AG09319 (cell line): ENCODE data around the gene TPSD1.
"Not testable (repeated sequence)": the region's sequence is repeated elsewhere in the genome, so short reads cannot be mapped to it uniquely, and the experiment has no call there.

Source experiments
- DNase-seq: peaks from one replicate; pipeline ENCODE4 v3.0.0-alpha.2; 2010; ENCODE audit warnings: low read depth; ENCODE audit errors: extremely low read depth
- TF ChIP-seq, protein P1 (sequence below): IDR thresholded peaks from 2 replicates; pipeline ENCODE4 v1.5.1; 2011; ENCODE audit warnings: low read depth, mild to moderate bottlenecking, inconsistent platforms, low read length, moderate library complexity

Gene TPSD1

DNA sequence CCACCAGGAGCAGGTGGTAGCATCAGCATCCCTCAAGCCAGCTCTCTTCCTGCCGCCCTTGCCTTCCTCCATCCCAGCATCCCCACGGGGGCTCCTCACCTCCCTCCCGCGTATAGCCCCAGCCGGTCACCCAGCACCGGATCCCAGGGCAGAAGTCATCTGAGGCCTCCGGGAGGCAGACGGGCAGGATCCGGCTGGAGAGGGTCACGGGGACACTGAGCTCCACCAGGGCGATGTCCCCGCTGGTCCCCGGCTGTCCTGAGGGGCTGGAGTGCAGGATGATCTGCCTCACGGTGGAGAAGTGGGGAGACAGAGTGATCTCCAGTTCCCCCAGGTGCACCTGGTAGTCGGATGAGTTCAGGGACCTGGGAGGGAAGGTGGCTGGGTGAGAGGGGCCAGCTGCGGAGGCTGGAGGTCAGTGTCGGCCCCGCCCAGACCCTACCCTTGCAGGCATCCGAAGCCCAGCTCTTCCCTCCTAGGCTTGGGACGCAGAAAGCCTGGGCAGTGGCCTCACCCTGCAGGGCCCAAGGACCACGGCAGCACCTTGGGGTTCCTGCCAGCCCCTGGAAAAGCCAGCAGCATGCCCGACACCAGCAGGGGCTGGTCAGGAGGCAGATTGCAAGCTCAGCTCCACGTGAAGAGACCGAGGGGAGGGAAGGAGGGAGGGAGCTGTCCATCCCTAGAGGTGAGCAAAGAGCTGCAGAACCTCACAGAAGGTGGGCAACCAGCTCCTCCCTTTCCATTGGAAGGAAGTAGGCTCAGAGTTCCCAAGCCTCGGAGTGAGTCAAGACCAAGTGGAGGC, 33.1 kb upstream of the TPSD1 start:
- DNase-seq: no peak
- TF ChIP-seq, protein P1, sequence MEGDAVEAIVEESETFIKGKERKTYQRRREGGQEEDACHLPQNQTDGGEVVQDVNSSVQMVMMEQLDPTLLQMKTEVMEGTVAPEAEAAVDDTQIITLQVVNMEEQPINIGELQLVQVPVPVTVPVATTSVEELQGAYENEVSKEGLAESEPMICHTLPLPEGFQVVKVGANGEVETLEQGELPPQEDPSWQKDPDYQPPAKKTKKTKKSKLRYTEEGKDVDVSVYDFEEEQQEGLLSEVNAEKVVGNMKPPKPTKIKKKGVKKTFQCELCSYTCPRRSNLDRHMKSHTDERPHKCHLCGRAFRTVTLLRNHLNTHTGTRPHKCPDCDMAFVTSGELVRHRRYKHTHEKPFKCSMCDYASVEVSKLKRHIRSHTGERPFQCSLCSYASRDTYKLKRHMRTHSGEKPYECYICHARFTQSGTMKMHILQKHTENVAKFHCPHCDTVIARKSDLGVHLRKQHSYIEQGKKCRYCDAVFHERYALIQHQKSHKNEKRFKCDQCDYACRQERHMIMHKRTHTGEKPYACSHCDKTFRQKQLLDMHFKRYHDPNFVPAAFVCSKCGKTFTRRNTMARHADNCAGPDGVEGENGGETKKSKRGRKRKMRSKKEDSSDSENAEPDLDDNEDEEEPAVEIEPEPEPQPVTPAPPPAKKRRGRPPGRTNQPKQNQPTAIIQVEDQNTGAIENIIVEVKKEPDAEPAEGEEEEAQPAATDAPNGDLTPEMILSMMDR: no peak

DNA sequence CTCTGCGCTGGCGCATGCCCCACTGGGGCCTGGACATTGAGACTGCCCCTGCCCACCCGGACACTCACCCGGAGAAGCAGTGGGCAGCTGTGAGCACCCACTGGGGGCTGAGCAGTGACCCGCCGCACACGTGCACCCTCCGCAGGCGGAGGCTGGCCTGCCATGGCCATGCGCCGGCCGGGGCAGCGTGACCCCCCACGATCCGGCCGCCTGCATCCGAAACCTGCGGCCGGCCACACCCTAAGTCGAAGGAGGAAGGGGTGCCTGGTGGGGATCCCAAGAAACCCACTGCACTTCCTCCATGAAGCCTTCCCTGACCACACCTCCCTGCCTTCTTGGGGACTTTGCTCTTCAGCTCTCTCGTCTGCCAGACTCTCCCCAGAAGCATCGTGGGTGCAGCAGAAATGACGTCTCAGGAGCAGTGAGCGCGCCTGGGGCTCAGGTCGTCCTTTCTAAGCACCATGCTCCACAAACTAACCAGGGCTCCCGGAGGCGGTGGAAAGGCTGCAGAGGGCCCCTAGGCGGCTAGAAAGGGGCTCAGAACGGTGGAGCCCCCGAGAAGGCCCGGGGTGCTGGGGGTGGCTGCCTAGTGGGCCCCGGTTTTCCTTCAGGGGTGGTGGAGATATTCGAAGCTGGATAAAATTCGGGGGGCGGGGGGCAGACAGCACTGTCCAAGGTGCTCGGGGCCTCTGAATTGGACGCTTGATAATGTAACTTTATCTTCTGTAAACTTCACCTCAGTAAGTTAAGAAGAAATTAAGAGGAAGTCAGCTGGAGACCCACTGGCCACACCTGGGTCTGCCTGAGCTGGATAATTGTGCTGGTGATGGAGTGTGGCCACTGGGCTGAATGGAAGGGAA, 32.3 kb upstream of the TPSD1 start:
- TF ChIP-seq, protein P1: no peak
- no peak for DNase-seq

DNA sequence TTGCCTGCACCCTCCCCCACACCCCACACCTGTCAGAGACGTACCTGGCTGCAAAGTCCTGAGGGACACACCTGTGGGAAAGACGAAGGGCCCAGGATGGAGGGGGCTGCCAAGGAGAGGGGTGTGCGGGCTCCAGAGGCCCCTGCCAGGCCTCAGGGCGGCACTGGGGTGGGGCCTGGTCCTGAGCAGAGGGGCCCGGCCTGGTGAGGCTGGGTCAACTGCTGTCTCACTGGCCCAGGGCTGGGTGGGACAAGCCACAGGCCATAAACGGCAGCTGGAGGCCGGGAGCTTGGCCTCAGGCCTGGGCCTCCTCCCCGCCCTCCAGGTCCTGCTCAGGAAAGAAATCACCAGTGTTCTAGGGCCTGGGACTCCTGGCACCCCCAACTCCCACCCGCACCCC, 31.3 kb upstream of the TPSD1 start:
- DNase-seq: no peak
- TF ChIP-seq, protein P1: no peak

DNA sequence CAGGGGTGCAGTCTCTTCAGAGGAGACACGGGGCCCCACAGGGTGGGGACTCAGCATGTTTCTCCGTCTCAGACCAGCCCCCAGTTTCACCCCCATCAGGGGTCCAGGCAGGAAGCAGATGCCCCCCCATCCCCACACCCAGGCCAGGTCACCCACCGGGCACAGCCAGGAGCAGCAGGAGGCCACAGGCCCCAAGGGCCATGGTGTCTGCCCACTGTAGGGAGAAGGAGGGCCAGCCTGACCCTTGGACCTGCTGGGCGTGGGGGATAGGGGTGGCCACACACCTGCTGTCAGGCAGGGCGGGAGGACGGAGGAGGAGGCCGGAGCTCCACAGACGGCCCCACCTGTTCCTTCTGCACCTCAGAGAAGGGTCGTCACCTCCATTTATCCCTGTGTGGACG, 30.8 kb upstream of the TPSD1 start, which contains the start of gene TPSG1:
TSS of gene TPSG1 (minus strand) at position 218 of the 401 bp plus-strand sequence. CDS start at position 202, 16 bp downstream.
- DNase-seq: no peak
- TF ChIP-seq, protein P1: no peak

DNA sequence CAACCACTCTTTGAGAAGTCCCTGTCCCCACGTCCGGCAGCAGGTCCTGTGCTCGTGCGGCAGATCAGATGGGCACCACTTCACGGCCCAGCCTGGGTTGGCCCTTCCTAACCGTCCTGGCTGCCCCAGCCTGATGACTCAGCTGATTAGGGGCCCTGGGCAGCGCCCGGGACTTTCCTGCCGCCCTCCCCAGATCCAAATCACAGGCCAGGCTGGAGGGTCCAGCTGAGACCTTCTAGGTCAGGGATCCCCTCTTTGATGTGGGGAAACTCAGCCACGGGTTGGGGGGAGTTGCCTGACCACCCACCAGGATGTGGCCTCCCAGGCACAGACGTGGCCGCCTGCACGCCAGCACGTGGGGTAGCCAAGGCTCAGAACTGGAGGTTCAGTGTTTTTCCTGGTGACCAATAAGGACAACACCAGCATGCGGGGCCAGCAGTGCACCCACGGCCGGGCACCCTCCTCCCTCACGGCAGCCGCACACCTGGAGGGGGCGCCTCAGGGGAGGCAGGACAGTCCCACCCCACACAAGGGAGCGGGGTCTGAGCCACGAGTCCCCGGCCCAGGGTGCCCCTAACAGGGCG, 30.0 kb upstream of the TPSD1 start:
- DNase-seq: not testable (repeated sequence)

DNA sequence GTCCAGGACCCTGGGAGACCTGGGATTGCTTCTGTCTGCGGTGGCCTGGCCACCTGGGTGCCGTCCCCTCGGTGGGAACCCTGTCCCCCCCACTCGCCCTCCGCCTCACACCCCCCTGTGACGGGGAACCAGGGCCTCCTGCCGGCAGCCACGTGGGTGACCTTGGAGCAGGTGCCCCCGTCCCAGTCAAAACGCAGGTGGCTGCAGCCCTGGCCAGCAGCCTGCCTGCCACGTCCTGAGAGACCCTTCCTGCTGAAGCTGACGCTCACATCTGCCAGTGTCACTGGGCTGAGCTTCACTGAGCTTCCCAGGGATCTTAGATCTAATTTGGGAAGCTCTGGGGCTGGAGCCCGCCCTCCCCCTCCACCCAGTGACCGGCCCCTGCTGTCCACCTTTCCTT, 29.2 kb upstream of the TPSD1 start:
- not testable (repeated sequence) for DNase-seq

DNA sequence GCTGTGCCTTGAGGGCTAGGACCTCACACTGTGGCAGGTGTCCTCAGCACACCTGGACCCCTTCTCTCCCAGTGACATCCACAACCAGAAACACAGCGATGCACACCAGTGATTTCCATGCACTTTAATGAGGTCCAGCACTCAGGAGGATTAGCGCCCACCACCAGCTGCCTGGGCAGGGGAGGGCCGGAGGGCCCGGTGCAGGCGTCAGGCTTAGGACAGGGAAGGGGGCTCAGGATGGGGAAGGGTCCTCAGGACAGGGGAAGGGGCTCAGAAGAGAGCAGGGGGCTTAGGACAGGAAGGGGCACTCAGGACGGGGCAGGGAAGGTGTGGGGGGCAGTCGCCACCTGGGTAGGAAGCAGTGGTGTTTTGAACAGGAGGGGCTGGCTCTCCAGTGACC, 27.6 kb upstream of the TPSD1 start:
- DNase-seq: not testable (repeated sequence)

DNA sequence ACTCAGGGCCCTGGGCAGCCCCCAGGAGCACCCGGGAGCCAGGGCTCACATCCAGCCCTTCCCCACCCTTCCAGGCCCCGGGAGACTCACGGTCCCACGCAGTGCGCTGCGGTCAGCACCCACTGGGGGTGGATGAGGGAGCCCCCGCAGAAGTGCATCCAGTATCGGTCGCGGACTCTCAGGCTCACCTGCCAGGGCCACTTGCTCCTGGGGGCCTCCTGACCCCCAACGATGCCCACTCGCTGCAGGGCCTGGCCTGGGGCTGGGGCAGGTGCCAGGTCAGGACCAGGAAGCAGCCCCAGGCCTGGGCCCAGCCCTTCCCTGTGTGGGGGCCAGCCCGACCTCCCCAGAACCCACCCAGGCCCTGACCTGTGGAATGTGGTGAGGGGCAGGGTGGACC, 26.4 kb upstream of the TPSD1 start:
- DNase-seq: not testable (repeated sequence)

DNA sequence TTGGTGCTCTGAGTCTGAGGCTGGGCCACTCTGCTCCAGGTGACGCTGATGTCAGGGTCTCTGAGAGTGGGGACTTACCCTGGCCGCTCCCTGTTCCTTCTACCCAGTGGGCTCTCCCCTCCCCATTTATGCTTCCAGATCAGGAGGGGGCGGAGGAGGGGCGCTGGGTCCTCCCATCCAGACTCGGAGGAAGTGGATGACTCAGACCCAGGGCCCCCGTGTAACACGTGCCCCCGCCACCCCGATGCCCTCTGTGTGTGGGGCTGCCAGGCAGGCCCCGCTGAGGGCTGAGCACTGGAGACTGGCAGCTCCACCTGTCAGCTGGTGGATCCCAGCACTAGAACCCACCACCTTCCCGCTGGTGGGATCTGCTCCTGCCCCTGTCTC, 25.8 kb upstream of the TPSD1 start, which contains the start of gene TPSB2:
TSS of gene TPSB2 (minus strand) at position 101 of the 387 bp plus-strand sequence. CDS start 233 bp downstream, outside the sequence.
- DNase-seq: not testable (repeated sequence)

DNA sequence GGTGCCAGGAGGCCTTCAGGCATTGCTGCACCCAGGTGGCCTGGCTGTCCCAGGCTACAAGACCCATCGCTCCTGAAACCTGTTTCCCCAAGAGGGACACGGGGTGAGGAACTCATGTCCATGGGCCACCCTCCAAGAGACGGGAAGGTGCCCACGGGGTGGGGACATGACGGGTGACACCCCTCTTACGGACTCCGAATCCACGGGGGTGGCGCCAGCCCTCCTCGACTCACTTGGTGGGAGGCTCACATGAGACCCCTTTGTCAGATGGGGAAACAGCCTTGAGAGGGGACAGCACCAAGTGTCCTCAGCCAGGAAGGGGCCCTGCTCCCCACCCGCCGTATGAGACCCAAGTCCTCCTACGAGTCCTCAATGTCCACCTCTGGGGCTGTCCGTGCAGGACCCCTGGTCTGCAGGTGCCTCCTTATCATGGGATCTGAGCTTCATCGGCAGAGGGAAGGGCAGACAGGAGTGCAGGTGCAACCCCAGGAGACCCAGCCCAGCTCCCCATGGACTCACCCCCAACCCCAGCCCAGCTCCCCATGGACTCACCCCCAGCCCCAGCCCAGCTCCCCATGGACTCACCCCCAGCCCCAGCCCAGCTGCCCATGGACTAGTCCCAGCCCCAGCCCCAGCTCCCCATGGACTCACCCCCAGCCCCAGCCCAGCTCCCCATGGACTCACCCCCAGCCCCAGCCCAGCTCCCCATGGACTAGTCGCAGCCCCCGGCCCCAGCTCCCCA, 25.2 kb upstream of the TPSD1 start:
- DNase-seq: not testable (repeated sequence)

DNA sequence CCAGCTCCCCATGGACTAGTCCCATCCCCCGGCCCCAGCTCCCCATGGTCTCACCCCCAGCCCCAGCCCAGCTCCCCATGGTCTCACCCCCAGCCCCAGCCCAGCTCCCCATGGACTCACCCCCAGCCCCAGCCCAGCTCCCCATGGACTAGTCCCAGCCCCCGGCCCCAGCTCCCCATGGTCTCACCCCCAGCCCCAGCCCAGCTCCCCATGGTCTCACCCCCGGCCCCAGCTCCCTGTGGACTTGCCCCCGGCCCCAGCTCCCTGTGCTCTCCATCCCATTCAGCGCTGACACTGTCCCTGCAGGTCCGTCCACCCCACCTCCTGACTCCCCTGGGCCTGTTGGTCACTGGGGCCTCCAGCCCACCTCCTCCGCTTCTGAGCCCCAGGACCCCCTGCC, 24.6 kb upstream of the TPSD1 start:
- DNase-seq: not testable (repeated sequence)

DNA sequence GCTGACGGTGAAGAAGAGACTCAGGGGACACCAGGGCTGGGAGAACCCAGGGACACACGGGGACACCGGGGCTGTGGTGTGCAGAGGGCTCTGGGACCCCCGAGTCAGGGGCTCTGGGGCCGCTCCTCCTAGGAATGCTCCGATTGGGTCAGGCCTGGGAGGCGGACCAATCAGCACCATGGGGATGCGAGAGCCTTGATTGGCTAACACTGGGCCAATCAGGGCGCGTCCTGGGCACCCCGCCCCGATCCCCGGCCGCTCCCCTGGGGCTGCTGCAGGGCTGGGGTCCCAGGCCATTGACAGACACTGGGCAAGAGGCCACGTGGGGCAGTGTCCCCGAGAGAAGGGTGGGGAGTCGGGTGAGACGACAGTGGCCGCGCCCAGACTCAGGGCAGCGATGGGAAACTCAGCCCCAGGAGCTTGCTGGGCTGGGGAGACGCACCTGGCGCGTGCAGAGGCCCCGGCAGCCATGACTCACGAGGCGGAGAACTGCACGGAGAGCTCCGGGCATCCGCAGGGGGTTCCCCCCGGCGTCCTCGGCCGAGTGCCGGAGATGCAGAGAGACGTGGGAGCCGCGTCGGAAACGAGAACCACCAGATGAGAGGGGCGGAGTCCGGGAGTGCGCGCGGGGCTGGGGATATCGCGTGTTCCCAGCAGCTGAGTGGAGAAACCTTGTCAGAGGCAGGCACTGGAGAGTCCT, 23.7 kb upstream of the TPSD1 start:
- DNase-seq: not testable (repeated sequence)

DNA sequence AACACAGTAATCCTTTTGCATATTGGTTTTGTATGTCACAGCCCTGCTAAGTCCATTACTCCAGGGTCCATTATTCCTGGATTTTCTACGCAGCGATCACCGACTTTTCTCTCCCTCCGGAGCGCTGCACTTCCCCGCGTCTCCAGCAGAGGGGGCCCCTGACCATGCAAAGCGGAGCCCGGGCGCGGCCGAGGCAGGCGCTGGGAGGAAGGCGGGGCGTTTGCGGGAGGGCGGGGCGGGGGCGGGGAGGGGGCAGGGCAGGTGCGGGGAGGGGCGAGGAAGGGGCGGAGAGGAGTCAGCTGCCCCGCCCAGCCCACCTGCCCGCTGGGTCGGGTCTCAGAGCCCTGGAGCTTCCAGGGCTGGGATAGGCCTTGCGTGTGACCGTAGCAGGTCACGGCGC, 19.2 kb upstream of the TPSD1 start:
- not testable (repeated sequence) for DNase-seq
